ENCODE results near the gene TMEM250.

GRCh38 chr9:136133959-136134484 lies 15.3 kb upstream of the TMEM250 start:
- no peak for TF ChIP-seq GABPA (IDR thresholded peaks at IDR 0.05; ENCODE audit: low read depth)
- no peak for TF ChIP-seq FOXJ3 (CRISPR knock-in tag; IDR thresholded peaks at IDR 0.05)
- TF ChIP-seq, protein P1, sequence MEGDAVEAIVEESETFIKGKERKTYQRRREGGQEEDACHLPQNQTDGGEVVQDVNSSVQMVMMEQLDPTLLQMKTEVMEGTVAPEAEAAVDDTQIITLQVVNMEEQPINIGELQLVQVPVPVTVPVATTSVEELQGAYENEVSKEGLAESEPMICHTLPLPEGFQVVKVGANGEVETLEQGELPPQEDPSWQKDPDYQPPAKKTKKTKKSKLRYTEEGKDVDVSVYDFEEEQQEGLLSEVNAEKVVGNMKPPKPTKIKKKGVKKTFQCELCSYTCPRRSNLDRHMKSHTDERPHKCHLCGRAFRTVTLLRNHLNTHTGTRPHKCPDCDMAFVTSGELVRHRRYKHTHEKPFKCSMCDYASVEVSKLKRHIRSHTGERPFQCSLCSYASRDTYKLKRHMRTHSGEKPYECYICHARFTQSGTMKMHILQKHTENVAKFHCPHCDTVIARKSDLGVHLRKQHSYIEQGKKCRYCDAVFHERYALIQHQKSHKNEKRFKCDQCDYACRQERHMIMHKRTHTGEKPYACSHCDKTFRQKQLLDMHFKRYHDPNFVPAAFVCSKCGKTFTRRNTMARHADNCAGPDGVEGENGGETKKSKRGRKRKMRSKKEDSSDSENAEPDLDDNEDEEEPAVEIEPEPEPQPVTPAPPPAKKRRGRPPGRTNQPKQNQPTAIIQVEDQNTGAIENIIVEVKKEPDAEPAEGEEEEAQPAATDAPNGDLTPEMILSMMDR (IDR thresholded peaks at IDR 0.05), result no peak
- no peak for TF ChIP-seq SIN3A (IDR thresholded peaks at IDR 0.05; ENCODE audit: borderline replicate concordance, low read depth, low read length)
- TF ChIP-seq, protein P2, sequence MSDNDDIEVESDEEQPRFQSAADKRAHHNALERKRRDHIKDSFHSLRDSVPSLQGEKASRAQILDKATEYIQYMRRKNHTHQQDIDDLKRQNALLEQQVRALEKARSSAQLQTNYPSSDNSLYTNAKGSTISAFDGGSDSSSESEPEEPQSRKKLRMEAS (IDR thresholded peaks at IDR 0.05; ENCODE audit: low read depth), result no peak
- no peak for TF ChIP-seq POLR2AphosphoS5 (IDR thresholded peaks at IDR 0.05; ENCODE audit: low read depth, low read length)
- TF ChIP-seq EZH2phosphoT487 (IDR thresholded peaks at IDR 0.05; ENCODE audit: borderline replicate concordance, low read depth), result no peak
- no peak for TF ChIP-seq ZBTB33 (IDR thresholded peaks at IDR 0.05; ENCODE audit: borderline replicate concordance, low read depth)

Data from SK-N-SH (cell line).